GM23248 (cell line): ENCODE data around the gene C2CD4D. TPM values are rescaled to one million over a fixed set of nuclear protein-coding genes. Genes with fewer than 3 reads are reported as not detected.
A peak's percentile ranks its signal among the peaks of the same experiment; 100 is the strongest.

Experiments
- DNase-seq: peaks from one replicate; pipeline ENCODE4 v3.0.0-alpha.2; 2015
- H2AFZ ChIP-seq: fragments of 200-600 bp; sonication (generic); 2 replicates; pipeline ENCODE4 v1.6.1; 2016; ENCODE audit warnings: antibody characterized with exemption
- H3F3A ChIP-seq: fragments of 200-600 bp; sonication (generic); 2 replicates; pipeline ENCODE4 v1.6.1; 2016; ENCODE audit warnings: mild to moderate bottlenecking, antibody characterized with exemption, mixed run types; ENCODE audit not compliant: insufficient read depth
- H3K27ac ChIP-seq: fragments of 200-600 bp; sonication (generic); 2 replicates; pipeline ENCODE4 v1.5.1; 2016; ENCODE audit warnings: mild to moderate bottlenecking
- H3K27me3 ChIP-seq: fragments of 200-600 bp; sonication (generic); replicated peaks from 2 replicates; pipeline ENCODE4 v1.6.1; 2016; ENCODE audit warnings: mild to moderate bottlenecking; ENCODE audit not compliant: insufficient read depth
- H3K36me3 ChIP-seq: fragments of 200-600 bp; sonication (generic); 2 replicates; pipeline ENCODE4 v1.6.1; 2016; ENCODE audit warnings: low read depth, mild to moderate bottlenecking
- H3K4me1 ChIP-seq: fragments of 200-600 bp; sonication (generic); 2 replicates; pipeline ENCODE4 v1.6.1; 2016; ENCODE audit warnings: mild to moderate bottlenecking; ENCODE audit not compliant: insufficient read depth
- H3K4me2 ChIP-seq: fragments of 200-600 bp; sonication (generic); one replicate; pipeline ENCODE4 v1.6.1; 2016; ENCODE audit warnings: mild to moderate bottlenecking; ENCODE audit not compliant: unreplicated experiment
- H3K4me3 ChIP-seq: fragments of 200-600 bp; sonication (generic); 2 replicates; pipeline ENCODE4 v1.5.1; 2016; ENCODE audit warnings: mild to moderate bottlenecking
- H3K79me2 ChIP-seq: fragments of 200-600 bp; sonication (generic); 2 replicates; pipeline ENCODE4 v1.6.1; 2016; ENCODE audit warnings: mild to moderate bottlenecking; ENCODE audit not compliant: insufficient read depth
- H3K9ac ChIP-seq: fragments of 200-600 bp; sonication (generic); 2 replicates; pipeline ENCODE4 v1.6.1; 2016; ENCODE audit warnings: mild to moderate bottlenecking
- H3K9me2 ChIP-seq: fragments of 200-600 bp; sonication (generic); 2 replicates; pipeline ENCODE4 v1.6.1; 2016; ENCODE audit warnings: mixed run types, mild to moderate bottlenecking, moderate library complexity; ENCODE audit not compliant: insufficient read depth
- H3K9me3 ChIP-seq: fragments of 200-600 bp; sonication (generic); one replicate; pipeline ENCODE4 v1.6.1; 2017; ENCODE audit warnings: low read depth
- H4K20me1 ChIP-seq: fragments of 200-600 bp; sonication (generic); 2 replicates; pipeline ENCODE4 v1.6.0; 2016; ENCODE audit not compliant: insufficient read depth
- EZH2 ChIP-seq: fragments of 200-600 bp; sonication (generic); IDR thresholded peaks from 2 replicates; pipeline ENCODE4 v1.6.1; 2018; ENCODE audit warnings: antibody characterized with exemption, mild to moderate bottlenecking; ENCODE audit not compliant: insufficient read depth, poor library complexity, severe bottlenecking
- EZH2phosphoT487 ChIP-seq: fragments of 200-600 bp; sonication (generic); IDR thresholded peaks from 2 replicates; pipeline ENCODE4 v1.6.1; 2018; ENCODE audit warnings: antibody characterized with exemption, moderate library complexity, mild to moderate bottlenecking, low read depth; ENCODE audit not compliant: insufficient read depth
- WGBS, 2 experiments: methylation state at CpG; one replicate each; pipeline ENCODE4 v1.1.6; 2015 to 2017; ENCODE audit warnings: low lambda C conversion rate in 2 of 2, low coverage in 1 of 2; ENCODE audit errors: missing lambda C conversion rate in 2 of 2; 5-methylcytosine and 5-hydroxymethylcytosine counted together
- in situ Hi-C: fragments of 300-500 bp; cut with MboI; formaldehyde crosslinking; loops from 2 replicates; pipeline ENCODE4 v1.15.0; 2020
- polyA plus RNA-seq: library from polyadenylated mRNA; unstranded; fragments of >200 nt; fragmentation: Nextera tagmentation; extraction: Ambion mirVana; gene quantifications from 2 replicates; pipeline ENCODE4 v1.2.1, GENCODE V29; 2016
- total RNA-seq: library from RNA; depleted of rRNA; stranded (reverse); fragments of >200 nt; shearing (Covaris generic); gene quantifications from 2 replicates; pipeline ENCODE4 v1.2.3, GENCODE V29; 2014

Gene C2CD4D
- total and polyA plus RNA-seq, 2 experiments from 2014 or later, result 0.16 TPM; not detected in 1

DNA sequence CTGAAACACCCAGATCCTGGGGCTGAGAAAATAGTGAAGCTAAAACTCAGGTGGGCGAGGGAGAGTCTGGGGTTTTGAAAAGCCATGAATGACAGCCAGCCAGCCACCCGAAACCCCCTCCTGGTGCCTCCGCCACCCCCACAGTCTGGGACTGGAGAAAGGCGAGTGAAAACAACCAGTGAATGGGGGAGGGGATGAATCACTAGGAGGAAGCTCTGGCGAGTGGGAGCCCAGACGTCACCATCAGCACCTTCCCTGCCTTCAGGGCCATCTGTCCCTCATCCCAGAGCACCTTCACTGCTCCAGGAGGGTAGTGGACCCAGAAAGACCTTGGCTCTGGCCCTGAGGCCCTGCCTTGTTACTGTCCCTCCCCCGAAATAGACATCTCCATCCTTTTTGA is 17.2 kb downstream of the C2CD4D start:
- no peak for DNase-seq
- H2AFZ ChIP-seq, result no peak overlapping the region
- no peaks in the 10 kb centered on the region for H4K20me1 ChIP-seq
- H3K79me2 ChIP-seq, result no peaks in the 10 kb centered on the region
- no peaks in the 10 kb centered on the region for H3K36me3 ChIP-seq
- H3K4me1 ChIP-seq, result no peaks in the 10 kb centered on the region
- H3K9ac ChIP-seq, result no peak overlapping the region
- no peaks in the 10 kb centered on the region for H3F3A ChIP-seq
- TF ChIP-seq EZH2phosphoT487, result no peak
- H3K9me2 ChIP-seq, result no peaks in the 10 kb centered on the region
- no peak overlapping the region for H3K27ac ChIP-seq
- in situ Hi-C loops, result no loop called here
- peaks cover 6% of the 10 kb centered on the region; the same call in 1 of the 2 replicates for H3K27me3 ChIP-seq
- H3K9me3 ChIP-seq, result no peaks in the 10 kb centered on the region
- WGBS, 2 experiments, result 51 to 55% methylated on average over 7 of the region's 7 CpGs
- no peak overlapping the region for H3K4me2 ChIP-seq
- no peak overlapping the region for H3K4me3 ChIP-seq

DNA sequence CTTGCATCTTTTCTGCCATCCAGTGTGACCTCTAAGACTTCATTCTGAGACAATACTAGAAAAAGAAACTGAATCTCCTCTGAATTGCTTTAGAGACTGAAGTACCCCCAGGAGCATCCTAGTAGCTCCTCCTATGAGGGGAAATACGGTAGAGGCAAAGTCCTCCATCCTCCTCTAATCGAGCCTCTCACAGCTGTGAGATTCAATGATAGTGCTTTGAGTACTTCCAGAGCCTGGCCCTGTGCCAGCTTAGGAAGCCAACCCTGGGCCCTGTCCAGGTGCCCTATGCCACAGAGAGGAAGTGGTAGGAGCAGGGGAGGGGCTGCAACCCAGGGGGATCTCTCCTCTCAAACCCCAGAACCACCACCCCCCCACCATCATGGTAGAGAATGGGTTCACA is 18.7 kb downstream of the C2CD4D start:
- Histone ChIP-seq H3K36me3 (no peaks in the 10 kb centered on the region), H3K4me3 (no peak overlapping the region), H3K27ac (no peak overlapping the region), H3K9ac (no peak overlapping the region), H4K20me1 (no peaks in the 10 kb centered on the region), H3K4me1 (no peaks in the 10 kb centered on the region), H2AFZ (no peak overlapping the region), H3F3A (no peaks in the 10 kb centered on the region), H3K9me3 (no peaks in the 10 kb centered on the region), H3K9me2 (no peaks in the 10 kb centered on the region), H3K79me2 (no peaks in the 10 kb centered on the region), H3K4me2 (no peak overlapping the region), H3K27me3 (peaks cover 6% of the 10 kb centered on the region; the same call in 1 of the 2 replicates)
- no peak for DNase-seq
- 9 to 10% methylated on average over 2 of the region's 2 CpGs for WGBS, 2 experiments
- in situ Hi-C loops, result no loop called here
- TF ChIP-seq EZH2, result no peak
- TF ChIP-seq EZH2phosphoT487, result no peak

DNA sequence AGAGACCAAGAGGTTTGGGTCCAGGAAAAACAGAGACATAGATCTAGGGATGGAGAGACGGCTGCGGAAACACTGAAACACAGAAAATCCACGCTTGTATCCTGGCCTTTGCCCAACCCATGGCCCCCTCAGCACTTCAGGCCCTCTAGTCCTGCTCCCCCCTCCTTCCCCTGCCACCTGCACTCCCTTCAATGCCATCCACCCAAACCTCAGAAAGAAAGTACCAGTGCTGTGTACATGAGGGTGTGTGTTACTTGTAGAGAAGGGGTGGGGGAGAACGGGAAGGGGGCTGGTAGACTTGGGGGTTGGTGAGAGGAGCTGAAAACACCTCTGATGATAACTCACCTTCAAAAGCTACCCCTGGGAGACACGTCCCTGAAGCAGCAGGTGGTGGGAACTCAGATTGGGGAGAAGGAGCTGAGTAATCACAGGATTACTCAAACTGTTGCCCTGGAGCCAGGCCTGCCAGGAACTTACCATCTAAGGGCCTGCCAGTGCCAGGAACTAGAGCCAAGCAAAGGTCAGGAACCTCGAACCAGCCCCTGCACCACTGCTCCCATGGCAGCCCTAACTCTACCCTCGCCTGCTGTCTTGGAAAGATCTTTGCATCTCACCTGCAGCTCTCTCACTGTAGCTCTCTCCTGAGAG is 19.5 kb downstream of the C2CD4D start:
- Histone ChIP-seq H4K20me1 (no peaks in the 10 kb centered on the region), H3K4me3 (no peak overlapping the region), H3K79me2 (no peaks in the 10 kb centered on the region), H3K9me2 (no peaks in the 10 kb centered on the region), H3K9me3 (no peaks in the 10 kb centered on the region), H3K36me3 (no peaks in the 10 kb centered on the region), H3K9ac (no peak overlapping the region), H3K27ac (no peak overlapping the region), H3K4me2 (no peak overlapping the region), H3K4me1 (no peaks in the 10 kb centered on the region), H3F3A (no peaks in the 10 kb centered on the region), H2AFZ (no peak overlapping the region), H3K27me3 (peaks cover 6% of the 10 kb centered on the region; the same call in 1 of the 2 replicates)
- peak; percentile 54 for DNase-seq
- no peak for TF ChIP-seq EZH2
- TF ChIP-seq EZH2phosphoT487, result no peak
- 42 to 52% methylated on average over 5 to 7 of the region's 7 CpGs for WGBS, 2 experiments
- in situ Hi-C loops, result no loop called here

DNA sequence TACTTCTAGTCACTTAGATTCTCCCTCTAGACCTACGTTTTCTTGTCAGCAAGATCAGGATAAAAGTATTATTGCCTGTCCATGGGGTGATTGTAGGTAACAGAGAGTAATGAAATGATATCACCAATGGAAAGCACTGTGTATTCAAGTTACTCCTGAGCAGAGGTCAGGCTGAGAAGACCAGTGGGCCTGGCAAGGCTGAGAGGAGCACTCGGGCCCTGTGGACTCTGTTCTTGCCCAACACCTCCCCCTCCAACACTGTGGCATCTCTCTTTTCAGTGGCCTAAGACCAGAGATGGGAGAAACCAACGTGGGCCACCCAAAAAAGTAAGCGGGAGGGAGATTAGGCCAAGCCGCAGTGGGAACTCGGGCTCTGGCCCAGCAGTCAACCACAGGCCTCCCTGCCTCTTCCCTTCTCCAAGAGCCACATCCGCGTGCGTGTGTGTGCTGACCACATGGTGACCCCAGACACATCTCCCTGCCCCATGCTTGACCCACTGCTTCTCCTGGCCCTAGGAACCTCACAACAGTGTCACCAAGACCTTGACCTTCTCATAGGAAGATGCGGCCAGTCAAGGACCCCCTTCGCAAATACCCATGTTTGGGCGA is 20.3 kb downstream of the C2CD4D start:
- no peak overlapping the region for H2AFZ ChIP-seq
- no peaks in the 10 kb centered on the region for H3F3A ChIP-seq
- no peaks in the 10 kb centered on the region for H3K36me3 ChIP-seq
- H3K4me1 ChIP-seq, result no peaks in the 10 kb centered on the region
- WGBS, 2 experiments, result 60 to 66% methylated on average over 12 of the region's 12 CpGs
- in situ Hi-C loops, result no loop called here
- no peak overlapping the region for H3K27ac ChIP-seq
- no peaks in the 10 kb centered on the region for H4K20me1 ChIP-seq
- H3K4me2 ChIP-seq, result no peak overlapping the region
- no peaks in the 10 kb centered on the region for H3K9me3 ChIP-seq
- H3K9ac ChIP-seq, result no peak overlapping the region
- TF ChIP-seq EZH2phosphoT487, result no peak
- no peak for TF ChIP-seq EZH2
- H3K4me3 ChIP-seq, result no peak overlapping the region
- H3K27me3 ChIP-seq, result peaks cover 6% of the 10 kb centered on the region; the same call in 1 of the 2 replicates
- no peaks in the 10 kb centered on the region for H3K79me2 ChIP-seq
- H3K9me2 ChIP-seq, result no peaks in the 10 kb centered on the region
- DNase-seq, result no peak
